Trophoblast cell (in vitro differentiated cells and primary cell): ENCODE measurements around the gene SNAPC5.

Source experiments
- DNase-seq, 2 donors: peaks; one replicate each; pipeline ENCODE4 v3.0.0-alpha.2; 2016
- H2AFZ ChIP-seq: 2 replicates; pipeline ENCODE4 v1.6.1; 2013; ENCODE audit warnings: low read length, moderate library complexity, mild to moderate bottlenecking; ENCODE audit not compliant: insufficient read depth, poor library complexity
- H2AK5ac ChIP-seq: 2 replicates; pipeline ENCODE4 v1.6.1; 2013; ENCODE audit warnings: mild to moderate bottlenecking, low read length
- H2BK120ac ChIP-seq: 2 replicates; pipeline ENCODE4 v1.6.1; 2013; ENCODE audit warnings: low read length, mild to moderate bottlenecking, moderate library complexity; ENCODE audit not compliant: insufficient read depth, poor library complexity
- H2BK12ac ChIP-seq: 2 replicates; pipeline ENCODE4 v1.6.1; 2013; ENCODE audit warnings: mild to moderate bottlenecking, low read length, moderate library complexity
- H2BK5ac ChIP-seq: 2 replicates; pipeline ENCODE4 v1.6.1; 2013; ENCODE audit warnings: low read length, low read depth, moderate library complexity, mild to moderate bottlenecking; ENCODE audit not compliant: poor library complexity
- H3K14ac ChIP-seq: 2 replicates; pipeline ENCODE4 v1.6.1; 2013; ENCODE audit warnings: mild to moderate bottlenecking, low read length
- H3K18ac ChIP-seq: 2 replicates; pipeline ENCODE4 v1.6.1; 2013; ENCODE audit warnings: mild to moderate bottlenecking, low read length
- H3K23ac ChIP-seq: 2 replicates; pipeline ENCODE4 v1.6.1; 2013; ENCODE audit warnings: low read length
- H3K27ac ChIP-seq: 2 replicates; pipeline ENCODE4 v1.5.1; 2013; ENCODE audit warnings: low read depth, mild to moderate bottlenecking, inconsistent platforms, low read length, moderate library complexity
- H3K27me3 ChIP-seq: 2 replicates; pipeline ENCODE4 v1.6.1; 2013; ENCODE audit warnings: inconsistent platforms, mild to moderate bottlenecking, low read length, moderate library complexity; ENCODE audit not compliant: insufficient read depth
- H3K36me3 ChIP-seq, 2 experiments: 1 replicate in 1 of 2; 2 replicates in 1 of 2; pipeline ENCODE4 v1.6.1; 2013; ENCODE audit warnings: low read length in 2 of 2, mild to moderate bottlenecking in 2 of 2, moderate library complexity in 1 of 2; ENCODE audit not compliant: insufficient read depth in 2 of 2, control insufficient read depth in 1 of 2
- H3K4ac ChIP-seq: 2 replicates; pipeline ENCODE4 v1.6.1; 2013; ENCODE audit warnings: low read depth, mild to moderate bottlenecking, low read length, moderate library complexity
- H3K4me1 ChIP-seq, 2 experiments: 1 replicate in 1 of 2; 2 replicates in 1 of 2; pipeline ENCODE4 v1.6.1; 2013; ENCODE audit warnings: low read length in 2 of 2, mild to moderate bottlenecking in 2 of 2, moderate library complexity in 1 of 2; ENCODE audit not compliant: insufficient read depth in 2 of 2, control insufficient read depth in 1 of 2
- H3K4me2 ChIP-seq: 2 replicates; pipeline ENCODE4 v1.6.1; 2013; ENCODE audit warnings: inconsistent platforms, mild to moderate bottlenecking, low read length, moderate library complexity
- H3K4me3 ChIP-seq: 2 replicates; pipeline ENCODE4 v1.5.1; 2013; ENCODE audit warnings: mild to moderate bottlenecking, low read depth, low read length, inconsistent platforms
- H3K79me1 ChIP-seq: one replicate; pipeline ENCODE4 v1.6.1; 2013; ENCODE audit warnings: low read length
- H3K79me2 ChIP-seq: 2 replicates; pipeline ENCODE4 v1.6.1; 2013; ENCODE audit warnings: low read length, mild to moderate bottlenecking; ENCODE audit not compliant: control insufficient read depth, insufficient read depth, poor library complexity
- H3K9ac ChIP-seq: 2 replicates; pipeline ENCODE4 v1.6.1; 2013; ENCODE audit warnings: mild to moderate bottlenecking, low read length
- H3K9me3 ChIP-seq: 2 replicates; pipeline ENCODE4 v1.6.1; 2013; ENCODE audit warnings: low read depth, mild to moderate bottlenecking, control low read depth, inconsistent platforms, low read length; ENCODE audit not compliant: insufficient read depth
- H4K12ac ChIP-seq: 2 replicates; pipeline ENCODE4 v1.6.1; 2013; ENCODE audit warnings: low read depth, mild to moderate bottlenecking, low read length, moderate library complexity
- H4K8ac ChIP-seq: 2 replicates; pipeline ENCODE4 v1.6.1; 2013; ENCODE audit warnings: low read depth, mild to moderate bottlenecking, low read length, moderate library complexity
- H4K91ac ChIP-seq: one replicate; pipeline ENCODE4 v1.6.1; 2013; ENCODE audit warnings: low read depth, mild to moderate bottlenecking, low read length, moderate library complexity
- WGBS: extraction: QIAGEN DNeasy Blood & Tissue Kit; methylation state at CpG from one replicate; pipeline ENCODE4 v1.1.7; 2013; ENCODE audit warnings: missing lambda C conversion rate; ENCODE audit not compliant: insufficient read length, insufficient coverage; ENCODE audit errors: extremely low coverage; 5-methylcytosine and 5-hydroxymethylcytosine counted together

The SNAPC5 gene

DNA sequence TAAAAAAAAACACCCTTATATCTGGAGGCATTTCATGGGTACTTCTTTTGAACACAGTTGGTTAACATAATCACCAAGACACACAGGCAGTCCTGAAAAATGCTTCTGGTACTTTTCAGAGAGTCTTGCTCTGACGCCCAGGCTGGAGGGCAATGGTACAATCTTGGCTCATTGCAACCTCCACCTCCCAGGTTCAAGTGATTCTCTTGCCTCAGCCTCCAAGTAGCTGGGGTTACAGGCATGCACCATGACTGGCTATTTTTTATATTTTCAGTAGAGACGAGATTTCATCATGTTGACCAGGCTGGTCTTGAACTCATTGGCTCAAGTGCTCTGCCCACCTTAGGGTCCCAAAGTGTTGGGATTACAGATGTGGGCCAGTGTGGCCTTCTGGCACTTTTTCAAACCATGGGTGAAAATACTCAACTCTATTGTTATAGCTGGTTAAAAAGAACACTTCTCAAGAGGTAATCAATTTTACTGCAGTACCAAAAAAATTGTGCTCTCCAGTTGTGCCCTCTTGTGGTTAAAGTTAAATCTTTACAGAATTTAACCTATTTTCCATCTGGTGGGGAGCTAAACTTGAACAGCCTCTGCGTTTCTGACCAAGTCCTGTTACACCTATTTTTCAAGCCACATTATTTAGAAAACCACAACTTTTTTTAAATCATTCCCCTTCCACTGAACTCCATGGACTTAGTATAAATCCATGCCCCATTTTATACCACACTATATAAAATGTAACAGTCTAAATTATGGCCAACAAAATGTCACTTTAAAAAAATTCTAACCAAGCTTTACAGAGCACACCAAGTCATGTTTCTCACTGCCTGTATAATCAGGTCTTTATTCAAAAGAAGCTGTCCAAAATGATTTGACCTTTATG is 1.2 kb upstream of the SNAPC5 start:
- no peak overlapping the region for H2AK5ac ChIP-seq
- H3K79me1 ChIP-seq, result peaks cover 5% of the 10 kb centered on the region
- no peak overlapping the region for H3K4me3 ChIP-seq
- H3K79me2 ChIP-seq, result peaks cover 4% of the 10 kb centered on the region
- H2AFZ ChIP-seq, result no peak overlapping the region
- no peak overlapping the region for H3K9ac ChIP-seq
- H3K9me3 ChIP-seq, result no peaks in the 10 kb centered on the region
- H4K8ac ChIP-seq, result no peak overlapping the region
- H2BK12ac ChIP-seq, result no peak overlapping the region
- H3K23ac ChIP-seq, result no peak overlapping the region
- H3K4me1 ChIP-seq, result peaks cover 4 to 5% of the 10 kb centered on the region in 2 experiments
- no peak overlapping the region for H4K12ac ChIP-seq
- H3K4me2 ChIP-seq, result no peak overlapping the region
- H3K4ac ChIP-seq, result no peak overlapping the region
- no peak overlapping the region for H3K27ac ChIP-seq
- DNase-seq, result peak in 1 of 2 donors; percentile 61
- no peaks in the 10 kb centered on the region for H3K27me3 ChIP-seq
- H4K91ac ChIP-seq, result no peak overlapping the region
- no peak overlapping the region for H2BK5ac ChIP-seq
- peaks cover 19 to 49% of the 10 kb centered on the region in 2 experiments for H3K36me3 ChIP-seq
- WGBS, result no CpG with 5 or more reads among the region's 3 CpGs
- H2BK120ac ChIP-seq, result no peak overlapping the region
- H3K14ac ChIP-seq, result no peak overlapping the region
- no peak overlapping the region for H3K18ac ChIP-seq

DNA sequence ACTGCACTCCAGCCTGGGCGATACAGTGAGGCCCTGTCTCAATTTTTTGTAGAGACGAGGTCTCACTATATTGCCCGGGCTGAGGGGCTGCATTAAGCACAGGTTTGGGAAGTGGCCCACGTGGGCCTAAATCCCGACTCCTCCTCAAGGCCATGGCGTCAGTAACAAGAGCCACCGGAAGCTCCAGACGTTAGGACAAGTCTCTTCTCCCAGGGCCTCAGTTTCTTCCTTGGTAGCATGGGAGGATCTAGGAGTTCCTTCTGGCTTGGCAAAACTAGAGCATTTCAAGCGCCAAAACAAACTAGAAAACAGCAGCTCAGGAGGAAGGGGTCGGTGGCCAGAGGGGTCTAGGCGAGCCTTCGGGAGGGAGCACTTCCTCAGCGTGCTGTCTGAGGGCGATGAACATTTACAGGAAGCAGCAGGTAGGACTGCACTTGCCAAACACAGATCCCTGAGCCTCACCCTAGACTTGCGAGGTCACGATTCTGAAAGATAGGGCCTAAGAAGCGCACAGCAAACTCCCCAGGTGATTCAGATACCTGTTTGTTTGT is 536 bp downstream of the SNAPC5 start:
- Histone ChIP-seq H3K79me1 (peaks cover 5% of the 10 kb centered on the region), H3K4me2 (peak overlapping the region; percentile 88), H4K91ac (peak overlapping the region; percentile 30), H3K27me3 (no peaks in the 10 kb centered on the region), H3K4me1 (peaks cover 4% of the 10 kb centered on the region in 2 experiments), H3K14ac (peak overlapping the region; percentile 47), H2BK120ac (peak overlapping the region; percentile 14), H2BK5ac (peak overlapping the region; percentile 4), H4K12ac (peak overlapping the region; percentile 48), H3K9ac (peak overlapping the region; percentile 77), H4K8ac (peak overlapping the region; percentile 69), H3K27ac (peak overlapping the region; percentile 81), H2BK12ac (no peak overlapping the region), H3K4ac (peak overlapping the region; percentile 2), H2AK5ac (peak overlapping the region; percentile 50), H2AFZ (peak overlapping the region; percentile 21), H3K79me2 (peaks cover 2% of the 10 kb centered on the region), H3K4me3 (peak overlapping the region; percentile 87), H3K36me3 (peaks cover 19 to 41% of the 10 kb centered on the region in 2 experiments), H3K9me3 (no peaks in the 10 kb centered on the region), H3K18ac (peak overlapping the region; percentile 35), H3K23ac (no peak overlapping the region)
- no CpG with 5 or more reads among the region's 17 CpGs for WGBS
- DNase-seq, result no peak

DNA sequence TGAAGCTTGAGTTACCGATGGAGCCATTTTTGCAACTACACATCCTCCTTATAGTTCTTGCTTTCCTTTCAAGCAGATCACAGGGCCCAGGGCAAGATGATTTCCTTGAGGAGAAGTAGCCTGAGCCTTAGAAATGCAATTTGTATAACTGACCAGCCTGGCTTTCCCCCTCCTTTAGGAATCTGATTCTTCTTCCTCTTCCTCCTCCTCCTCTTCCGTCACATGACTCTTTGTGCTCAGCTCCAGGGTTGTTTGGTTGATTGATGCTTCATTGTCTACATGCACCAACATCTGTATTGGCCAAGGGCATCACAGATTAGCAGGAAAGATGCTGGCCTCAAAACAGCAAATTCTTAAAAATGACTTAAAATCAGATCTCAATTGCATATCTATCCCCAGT is 3.3 kb downstream of the SNAPC5 start:
- Histone ChIP-seq H3K4me1 (peaks cover 4% of the 10 kb centered on the region in 2 experiments), H2BK120ac (no peak overlapping the region), H4K8ac (no peak overlapping the region), H3K14ac (no peak overlapping the region), H3K4me3 (no peak overlapping the region), H2BK5ac (no peak overlapping the region), H3K27ac (no peak overlapping the region), H3K4ac (no peak overlapping the region), H3K27me3 (no peaks in the 10 kb centered on the region), H4K91ac (no peak overlapping the region), H3K9ac (no peak overlapping the region), H3K4me2 (no peak overlapping the region), H2AFZ (no peak overlapping the region), H2BK12ac (no peak overlapping the region), H4K12ac (no peak overlapping the region), H3K79me2 (peaks cover 2% of the 10 kb centered on the region), H2AK5ac (no peak overlapping the region), H3K18ac (no peak overlapping the region), H3K79me1 (peaks cover 5% of the 10 kb centered on the region), H3K36me3 (peaks cover 18 to 37% of the 10 kb centered on the region in 2 experiments), H3K9me3 (no peaks in the 10 kb centered on the region), H3K23ac (no peak overlapping the region)
- no peak for DNase-seq
- no CpG with 5 or more reads among the region's 2 CpGs for WGBS

DNA sequence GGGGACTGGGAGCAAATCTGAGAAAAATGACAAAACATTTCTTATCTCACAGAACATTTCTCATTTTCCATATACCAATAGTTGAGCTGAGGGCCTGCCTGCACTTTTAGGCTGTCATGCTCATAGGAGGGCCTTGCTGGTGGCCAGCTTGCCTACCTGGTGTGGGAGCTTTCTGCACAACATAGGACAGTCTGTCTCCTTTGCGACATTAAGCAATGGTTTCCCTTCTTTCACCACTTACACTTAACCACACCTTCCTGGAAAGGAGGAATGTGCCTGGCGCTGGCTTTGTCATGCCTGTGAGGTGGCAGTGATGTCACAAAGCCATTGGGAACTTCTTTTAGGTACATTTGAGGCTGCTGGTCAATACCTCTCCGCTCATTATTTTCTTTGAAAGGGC is 5.7 kb downstream of the SNAPC5 start:
- Histone ChIP-seq H2BK120ac (no peak overlapping the region), H3K9ac (no peak overlapping the region), H4K8ac (no peak overlapping the region), H3K14ac (no peak overlapping the region), H4K12ac (no peak overlapping the region), H3K4ac (no peak overlapping the region), H3K27me3 (no peaks in the 10 kb centered on the region), H2AFZ (no peak overlapping the region), H3K9me3 (no peaks in the 10 kb centered on the region), H3K79me2 (no peaks in the 10 kb centered on the region), H3K79me1 (no peaks in the 10 kb centered on the region), H2BK5ac (no peak overlapping the region), H3K18ac (no peak overlapping the region), H2BK12ac (no peak overlapping the region), H3K4me2 (no peak overlapping the region), H3K4me3 (no peak overlapping the region), H3K4me1 (peaks cover under 1% of the 10 kb centered on the region in 2 experiments), H2AK5ac (no peak overlapping the region), H4K91ac (no peak overlapping the region), H3K36me3 (peaks cover 23 to 52% of the 10 kb centered on the region in 2 experiments), H3K27ac (no peak overlapping the region), H3K23ac (no peak overlapping the region)
- WGBS, result no CpG with 5 or more reads among the region's 3 CpGs
- peak in 1 of 2 donors; percentile 29 for DNase-seq
